ENCODE measurements around the gene FAM13C.

Gene FAM13C

GRCh38 chr10:59279476-59279875 lies 82.9 kb downstream of the FAM13C start:
- TF ChIP-seq, protein P1, sequence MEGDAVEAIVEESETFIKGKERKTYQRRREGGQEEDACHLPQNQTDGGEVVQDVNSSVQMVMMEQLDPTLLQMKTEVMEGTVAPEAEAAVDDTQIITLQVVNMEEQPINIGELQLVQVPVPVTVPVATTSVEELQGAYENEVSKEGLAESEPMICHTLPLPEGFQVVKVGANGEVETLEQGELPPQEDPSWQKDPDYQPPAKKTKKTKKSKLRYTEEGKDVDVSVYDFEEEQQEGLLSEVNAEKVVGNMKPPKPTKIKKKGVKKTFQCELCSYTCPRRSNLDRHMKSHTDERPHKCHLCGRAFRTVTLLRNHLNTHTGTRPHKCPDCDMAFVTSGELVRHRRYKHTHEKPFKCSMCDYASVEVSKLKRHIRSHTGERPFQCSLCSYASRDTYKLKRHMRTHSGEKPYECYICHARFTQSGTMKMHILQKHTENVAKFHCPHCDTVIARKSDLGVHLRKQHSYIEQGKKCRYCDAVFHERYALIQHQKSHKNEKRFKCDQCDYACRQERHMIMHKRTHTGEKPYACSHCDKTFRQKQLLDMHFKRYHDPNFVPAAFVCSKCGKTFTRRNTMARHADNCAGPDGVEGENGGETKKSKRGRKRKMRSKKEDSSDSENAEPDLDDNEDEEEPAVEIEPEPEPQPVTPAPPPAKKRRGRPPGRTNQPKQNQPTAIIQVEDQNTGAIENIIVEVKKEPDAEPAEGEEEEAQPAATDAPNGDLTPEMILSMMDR (IDR thresholded peaks at IDR 0.05; ENCODE audit: low read length, missing control alignments) = no peak
- DNase-seq (ENCODE audit: low read depth) = no peak
- no peak overlapping the region for H3K4me3 ChIP-seq (replicated peaks; ENCODE audit: low read depth, low read length)

DNA sequence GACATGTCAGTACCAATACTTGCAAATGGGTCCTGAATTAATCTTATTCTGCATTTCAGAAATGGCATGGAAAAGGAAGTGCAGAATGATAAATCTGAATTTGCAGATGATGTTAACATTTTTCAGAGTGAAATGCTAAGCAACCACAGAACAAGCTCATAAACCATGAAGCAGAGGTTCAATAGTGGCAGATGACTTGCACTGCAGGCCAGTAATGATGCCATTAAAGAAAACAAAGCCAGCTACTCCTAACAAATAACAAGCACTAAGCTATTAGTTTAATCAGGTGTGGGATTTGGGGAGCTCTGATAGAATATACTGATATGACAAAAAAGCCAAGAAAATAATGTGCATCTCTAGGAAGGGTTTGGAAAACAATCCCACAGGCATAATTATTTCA lies 85.4 kb downstream of the FAM13C start:
- DNase-seq (ENCODE audit: low read depth) = no peak
- H3K4me3 ChIP-seq (replicated peaks; ENCODE audit: low read depth, low read length) = no peak overlapping the region
- TF ChIP-seq, protein P1 (IDR thresholded peaks at IDR 0.05; ENCODE audit: low read length, missing control alignments) = no peak

- TF ChIP-seq, protein P1 (IDR thresholded peaks at IDR 0.05; ENCODE audit: low read length, missing control alignments) = no peak
- H3K4me3 ChIP-seq (replicated peaks; ENCODE audit: low read depth, low read length) = no peak overlapping the region
- no peak for DNase-seq (ENCODE audit: low read depth)
These were observed 86.2 kb downstream of the FAM13C start for GRCh38 chr10:59276133-59276532.

GRCh38 chr10:59273445-59273844 lies 88.9 kb downstream of the FAM13C start:
- no peak overlapping the region for H3K4me3 ChIP-seq (replicated peaks; ENCODE audit: low read depth, low read length)
- TF ChIP-seq, protein P1 (IDR thresholded peaks at IDR 0.05; ENCODE audit: low read length, missing control alignments) = no peak
- peak; percentile 10 for DNase-seq (ENCODE audit: low read depth)

GRCh38 chr10:59272061-59272460 lies 90.3 kb downstream of the FAM13C start:
- TF ChIP-seq, protein P1 (IDR thresholded peaks at IDR 0.05; ENCODE audit: low read length, missing control alignments) = no peak
- no peak overlapping the region for H3K4me3 ChIP-seq (replicated peaks; ENCODE audit: low read depth, low read length)
- DNase-seq (ENCODE audit: low read depth) = no peak

- TF ChIP-seq, protein P1 (IDR thresholded peaks at IDR 0.05; ENCODE audit: low read length, missing control alignments) = no peak
- H3K4me3 ChIP-seq (replicated peaks; ENCODE audit: low read depth, low read length) = no peak overlapping the region
- DNase-seq (ENCODE audit: low read depth) = no peak
These were observed 91.2 kb downstream of the FAM13C start for GRCh38 chr10:59271160-59271559.

DNA sequence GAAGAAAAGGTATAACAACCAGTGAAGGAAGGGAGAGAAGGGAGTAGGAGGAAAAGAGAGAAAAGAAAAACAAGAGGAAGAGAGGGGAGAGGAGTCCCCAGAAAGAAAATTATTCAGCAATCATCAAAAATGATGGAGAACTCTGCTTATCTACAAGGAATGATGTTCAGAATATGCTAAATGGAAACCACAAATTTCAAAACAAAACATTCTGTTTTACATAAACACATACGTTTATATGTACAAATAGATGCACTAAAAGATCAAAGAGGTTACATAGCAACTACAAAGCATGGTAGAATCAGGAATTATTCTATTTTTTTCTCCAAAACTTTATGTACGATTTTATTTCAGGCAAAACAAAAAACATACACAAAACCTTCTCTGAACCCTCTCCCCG lies 91.9 kb downstream of the FAM13C start:
- H3K4me3 ChIP-seq (replicated peaks; ENCODE audit: low read depth, low read length) = no peak overlapping the region
- TF ChIP-seq, protein P1 (IDR thresholded peaks at IDR 0.05; ENCODE audit: low read length, missing control alignments) = no peak
- DNase-seq (ENCODE audit: low read depth) = no peak

Measured in fibroblast of pulmonary artery (primary cell).